Smooth muscle cell (in vitro differentiated cells): Measurements from ENCODE around the gene TBC1D3I. TPM values are rescaled to one million over a fixed set of nuclear protein-coding genes. Genes with fewer than 3 reads are reported as not detected.
"Not testable (repeated sequence)": the region's sequence is repeated elsewhere in the genome, so short reads cannot be mapped to it uniquely, and the experiment has no call there.

Experiments used
- DNase-seq: peaks from one replicate; lab custom pipeline; 2025; ENCODE audit not compliant: unreplicated experiment; lab: John Stamatoyannopoulos, UW
- H2AFZ ChIP-seq: fragments of 200-600 bp; sonication (generic); 2 replicates; pipeline ENCODE4 v1.6.0; 2016; ENCODE audit warnings: antibody characterized with exemption, low read depth, mild to moderate bottlenecking
- H3F3A ChIP-seq: fragments of 200-600 bp; sonication (generic); 2 replicates; pipeline ENCODE4 v1.6.0; 2017; ENCODE audit warnings: antibody characterized with exemption, low read depth
- H3K27ac ChIP-seq: fragments of 200-600 bp; sonication (generic); 2 replicates; pipeline ENCODE4 v1.5.1; 2016; ENCODE audit warnings: low read depth, mild to moderate bottlenecking
- H3K27me3 ChIP-seq: fragments of 200-600 bp; sonication (generic); 2 replicates; pipeline ENCODE4 v1.6.1; 2016; ENCODE audit warnings: low read depth, mild to moderate bottlenecking
- H3K36me3 ChIP-seq: fragments of 200-600 bp; sonication (generic); 2 replicates; pipeline ENCODE4 v1.5.1; 2016; ENCODE audit warnings: low read depth
- H3K4me1 ChIP-seq: fragments of 200-600 bp; sonication (generic); 2 replicates; pipeline ENCODE4 v1.5.1; 2016; ENCODE audit warnings: low read depth
- H3K4me2 ChIP-seq: fragments of 200-600 bp; sonication (generic); 2 replicates; pipeline ENCODE4 v1.6.0; 2016; ENCODE audit warnings: mild to moderate bottlenecking
- H3K4me3 ChIP-seq: fragments of 200-600 bp; sonication (generic); 2 replicates; pipeline ENCODE4 v1.5.1; 2016; ENCODE audit warnings: mild to moderate bottlenecking
- H3K79me2 ChIP-seq: fragments of 200-600 bp; sonication (generic); 2 replicates; pipeline ENCODE4 v1.6.0; 2016; ENCODE audit warnings: low read depth, mild to moderate bottlenecking
- H3K9ac ChIP-seq: fragments of 200-600 bp; sonication (generic); 2 replicates; pipeline ENCODE4 v1.6.0; 2016; ENCODE audit warnings: low read depth
- H3K9me3 ChIP-seq: fragments of 200-600 bp; sonication (generic); replicated peaks from 2 replicates; pipeline ENCODE4 v1.5.1; 2016; ENCODE audit warnings: low read depth
- H4K20me1 ChIP-seq: fragments of 200-600 bp; sonication (generic); 2 replicates; pipeline ENCODE4 v1.6.0; 2016; ENCODE audit warnings: low read depth
- WGBS: methylation state at CpG from one replicate; pipeline ENCODE4 v1.1.7; 2016; ENCODE audit warnings: low lambda C conversion rate; 5-methylcytosine and 5-hydroxymethylcytosine counted together
- polyA plus RNA-seq: library from polyadenylated mRNA; unstranded; fragments of >200 nt; fragmentation: Nextera tagmentation; extraction: Ambion mirVana; gene quantifications from 2 replicates; pipeline ENCODE4 v1.2.1, GENCODE V29; 2016
- total RNA-seq: library from RNA; depleted of rRNA; stranded (reverse); fragments of >200 nt; gene quantifications from 2 replicates; pipeline ENCODE4 v1.2.3, GENCODE V29; 2014
- TF ChIP-seq, protein P1 (sequence below): fragments of 200-600 bp; sonication (generic); IDR thresholded peaks from 2 replicates; pipeline ENCODE4 v1.5.1; 2017; ENCODE audit warnings: borderline replicate concordance, mild to moderate bottlenecking, antibody characterized with exemption; ENCODE audit not compliant: insufficient read depth, poor library complexity, severe bottlenecking

The TBC1D3I gene
- total and polyA plus RNA-seq, 2 experiments from 2014 or later, result 0.11 TPM; not detected in 1

DNA sequence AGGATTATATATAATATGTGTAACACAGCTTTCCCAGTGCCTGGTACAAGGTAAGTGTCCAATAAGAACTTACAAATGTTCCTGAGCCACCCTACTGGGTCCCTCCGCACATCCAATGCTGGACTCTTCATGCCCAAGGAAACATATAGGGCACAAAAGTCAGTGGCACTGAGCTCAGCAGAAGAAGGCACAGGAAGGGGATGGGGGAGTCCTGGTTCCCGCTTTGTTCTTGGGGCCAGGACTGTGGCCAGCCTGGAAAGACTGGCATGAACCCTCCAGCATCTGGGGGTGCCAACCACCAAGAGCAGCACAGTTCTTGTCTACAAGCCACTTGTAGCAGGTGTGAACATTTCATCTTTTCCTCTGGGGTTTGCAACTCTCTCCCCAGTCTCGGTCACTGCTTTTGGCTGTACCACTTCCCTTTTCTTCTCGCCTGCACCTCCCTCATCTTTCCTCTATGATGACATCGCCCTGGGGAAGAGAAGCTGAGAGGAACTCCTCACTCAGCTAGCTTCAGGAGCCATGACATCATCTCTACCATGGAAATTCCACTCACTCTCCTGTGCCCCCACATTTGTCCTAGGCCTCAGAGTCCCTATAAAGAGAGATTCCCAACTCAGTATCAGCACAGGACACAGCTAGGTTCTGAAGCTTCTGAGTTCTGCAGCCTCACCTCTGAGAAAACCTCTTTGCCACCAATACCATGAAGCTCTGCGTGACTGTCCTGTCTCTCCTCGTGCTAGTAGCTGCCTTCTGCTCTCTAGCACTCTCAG is 53.7 kb downstream of the TBC1D3I start, which contains the start of gene CCL4L2:
CCL4L2 (plus strand) TSS at position 625 of the 773 bp plus-strand sequence.
- H4K20me1 ChIP-seq, H3K36me3 ChIP-seq, H3K9me3 ChIP-seq, H3K27ac ChIP-seq, DNase-seq, H3K4me1 ChIP-seq, H3K4me3 ChIP-seq, H3K4me2 ChIP-seq, H3K79me2 ChIP-seq, H3F3A ChIP-seq, H2AFZ ChIP-seq, H3K9ac ChIP-seq: not testable (repeated sequence)
- peaks cover 43% of the 10 kb centered on the region for H3K27me3 ChIP-seq
- 83% methylated on average over 7 of the region's 7 CpGs for WGBS

GRCh38 chr17:36209575-36209974 is 54.8 kb downstream of the TBC1D3I start:
- Histone ChIP-seq H3K9me3 (no peaks in the 10 kb centered on the region), H3K9ac (no peak overlapping the region), H3F3A (no peaks in the 10 kb centered on the region), H3K27me3 (peaks cover 39% of the 10 kb centered on the region), H3K36me3 (no peaks in the 10 kb centered on the region), H2AFZ (no peak overlapping the region), H3K4me3 (no peak overlapping the region), H3K4me2 (no peak overlapping the region), H4K20me1 (no peaks in the 10 kb centered on the region), H3K27ac (no peak overlapping the region), H3K4me1 (no peaks in the 10 kb centered on the region), H3K79me2 (no peaks in the 10 kb centered on the region)
- TF ChIP-seq, protein P1, sequence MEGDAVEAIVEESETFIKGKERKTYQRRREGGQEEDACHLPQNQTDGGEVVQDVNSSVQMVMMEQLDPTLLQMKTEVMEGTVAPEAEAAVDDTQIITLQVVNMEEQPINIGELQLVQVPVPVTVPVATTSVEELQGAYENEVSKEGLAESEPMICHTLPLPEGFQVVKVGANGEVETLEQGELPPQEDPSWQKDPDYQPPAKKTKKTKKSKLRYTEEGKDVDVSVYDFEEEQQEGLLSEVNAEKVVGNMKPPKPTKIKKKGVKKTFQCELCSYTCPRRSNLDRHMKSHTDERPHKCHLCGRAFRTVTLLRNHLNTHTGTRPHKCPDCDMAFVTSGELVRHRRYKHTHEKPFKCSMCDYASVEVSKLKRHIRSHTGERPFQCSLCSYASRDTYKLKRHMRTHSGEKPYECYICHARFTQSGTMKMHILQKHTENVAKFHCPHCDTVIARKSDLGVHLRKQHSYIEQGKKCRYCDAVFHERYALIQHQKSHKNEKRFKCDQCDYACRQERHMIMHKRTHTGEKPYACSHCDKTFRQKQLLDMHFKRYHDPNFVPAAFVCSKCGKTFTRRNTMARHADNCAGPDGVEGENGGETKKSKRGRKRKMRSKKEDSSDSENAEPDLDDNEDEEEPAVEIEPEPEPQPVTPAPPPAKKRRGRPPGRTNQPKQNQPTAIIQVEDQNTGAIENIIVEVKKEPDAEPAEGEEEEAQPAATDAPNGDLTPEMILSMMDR, result no peak
- DNase-seq, result no peak

DNA sequence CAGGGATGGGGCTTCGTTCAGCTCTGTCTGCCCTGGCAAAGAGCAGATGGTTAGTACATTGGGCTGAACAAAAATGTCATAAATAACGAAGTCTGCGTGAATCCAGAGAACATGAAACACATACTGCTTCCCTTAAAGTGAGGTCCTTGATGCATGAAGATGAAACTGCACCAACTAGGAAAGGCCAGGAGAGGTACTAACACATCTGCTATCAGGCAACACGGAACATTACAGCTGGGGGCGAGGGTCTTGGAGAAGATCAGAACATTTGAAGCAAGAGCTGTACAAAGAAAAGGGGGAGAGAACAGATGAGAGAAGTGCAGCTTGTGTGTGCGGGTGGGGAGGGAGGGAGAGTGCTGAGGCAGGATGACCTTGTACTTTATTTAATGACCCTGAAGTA is 57.0 kb downstream of the TBC1D3I start:
- H3K4me1 ChIP-seq, H3K79me2 ChIP-seq, H3K27ac ChIP-seq, H3K4me3 ChIP-seq, DNase-seq, H4K20me1 ChIP-seq, H3F3A ChIP-seq, H2AFZ ChIP-seq, H3K9me3 ChIP-seq, H3K9ac ChIP-seq, H3K36me3 ChIP-seq, H3K4me2 ChIP-seq: not testable (repeated sequence)
- H3K27me3 ChIP-seq, result peaks cover 25% of the 10 kb centered on the region
- WGBS, result 77% methylated on average over 6 of the region's 6 CpGs

DNA sequence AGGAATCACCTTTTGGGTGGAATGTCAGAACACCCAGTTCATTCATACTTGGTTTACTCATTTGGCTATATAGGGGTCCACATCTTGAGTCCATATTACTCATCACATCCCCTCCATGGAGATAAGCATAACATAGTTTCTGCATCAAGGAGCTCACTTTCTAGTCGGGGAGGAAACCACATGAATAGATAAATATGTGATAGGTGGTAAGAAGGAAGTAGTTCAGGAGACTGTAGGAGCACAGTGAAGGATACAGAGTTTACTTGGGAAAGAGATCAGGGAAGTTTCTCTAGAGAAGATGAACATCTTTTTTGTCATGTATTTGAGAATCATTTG is 57.9 kb downstream of the TBC1D3I start:
- not testable (repeated sequence) for H3K4me2 ChIP-seq, H3K9me3 ChIP-seq, H3K27ac ChIP-seq, H3K9ac ChIP-seq, H3K36me3 ChIP-seq, H4K20me1 ChIP-seq, H3K4me3 ChIP-seq, H3K79me2 ChIP-seq, H3F3A ChIP-seq, H2AFZ ChIP-seq, H3K4me1 ChIP-seq, DNase-seq
- H3K27me3 ChIP-seq, result peaks cover 17% of the 10 kb centered on the region
- WGBS, result 60% methylated on average over 1 of the region's 1 CpG

DNA sequence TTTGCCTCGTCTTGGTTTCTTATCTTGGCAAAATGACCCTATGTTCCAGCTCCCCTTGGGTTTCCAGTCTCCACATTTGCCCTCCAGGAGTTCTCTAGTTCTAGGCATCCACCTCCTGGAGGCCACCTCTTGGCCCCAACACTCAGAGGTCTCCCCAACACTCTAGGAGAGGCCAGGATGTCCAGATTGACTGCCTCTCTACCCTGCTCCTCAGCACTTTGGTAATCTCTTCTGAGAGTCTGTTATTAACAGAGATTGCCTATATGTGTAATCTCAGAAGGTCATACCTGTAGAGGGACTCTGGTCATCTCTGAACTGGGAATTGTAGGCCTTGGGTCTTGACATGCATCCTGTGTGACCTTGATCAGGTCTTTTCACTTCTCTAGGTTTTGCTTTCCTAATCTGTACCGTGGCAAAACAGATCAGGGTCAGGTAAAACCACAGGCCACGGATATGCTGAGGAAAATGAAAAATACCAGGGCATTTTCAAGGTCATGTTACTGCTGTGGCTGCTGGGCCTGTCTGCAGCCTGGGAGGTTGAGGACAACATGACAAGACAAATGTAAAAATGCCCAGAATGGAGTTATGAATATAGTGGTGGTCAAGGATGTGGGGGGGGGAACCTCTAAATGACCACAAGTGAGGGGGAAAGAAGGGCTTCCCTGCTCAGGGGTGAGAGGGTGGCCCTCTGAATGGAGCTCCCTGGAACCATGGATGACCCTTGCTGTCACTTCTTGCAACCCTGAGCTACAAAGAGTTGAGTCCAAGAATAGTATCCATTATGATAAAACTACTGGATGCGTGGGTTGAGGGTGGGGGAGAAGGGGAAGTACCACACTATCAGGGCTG is 58.5 kb downstream of the TBC1D3I start:
- Histone ChIP-seq H3K4me2 (no peak overlapping the region), H3K9me3 (no peaks in the 10 kb centered on the region), H3K4me3 (no peak overlapping the region), H2AFZ (no peak overlapping the region), H3K79me2 (no peaks in the 10 kb centered on the region), H3K9ac (no peak overlapping the region), H3K27ac (no peak overlapping the region), H3F3A (no peaks in the 10 kb centered on the region), H4K20me1 (no peaks in the 10 kb centered on the region), H3K4me1 (no peaks in the 10 kb centered on the region), H3K27me3 (peaks cover 17% of the 10 kb centered on the region), H3K36me3 (no peaks in the 10 kb centered on the region)
- TF ChIP-seq, protein P1, result no peak
- no peak for DNase-seq
- WGBS, result 91% methylated on average over 4 of the region's 4 CpGs
